Upper lobe of left lung (tissue), 6 donors: Measurements from ENCODE around the gene SLC23A2. TPM values are rescaled to one million over a fixed set of nuclear protein-coding genes. Genes with fewer than 3 reads are reported as not detected.
"Not testable (repeated sequence)": the region's sequence is repeated elsewhere in the genome, so short reads cannot be mapped to it uniquely, and the experiment has no call there.

Source experiments
- ATAC-seq, 2 donors: fragments of 200-7000 bp; cut with Tn5 transposase; one replicate each; pipeline ENCODE4 v1.9.1; 2022; ENCODE audit warnings: mild to moderate bottlenecking in 2 of 2, moderate library complexity in 2 of 2; ENCODE audit not compliant: low FRiP score in 2 of 2
- DNase-seq, 2 donors: peaks; one replicate each; pipeline ENCODE4 v3.0.0-alpha.2; 2019 to 2020
- H3K27ac ChIP-seq, 4 donors: fragments of 200-600 bp; sonication (generic); one replicate each; pipeline ENCODE4 v1.5.1; 2016 to 2019
- H3K27me3 ChIP-seq, 4 donors: fragments of 200-600 bp; sonication (generic); one replicate each; pipeline ENCODE4 v1.5.1; 2017 to 2019
- H3K36me3 ChIP-seq, 4 donors: fragments of 200-600 bp; sonication (generic); one replicate each; pipeline ENCODE4 v1.5.1; 2016 to 2019
- H3K4me1 ChIP-seq, 4 donors: fragments of 200-600 bp; sonication (generic); one replicate each; pipeline ENCODE4 v1.5.1; 2018 to 2019
- H3K4me3 ChIP-seq, 4 donors: fragments of 200-600 bp; sonication (generic); one replicate each; pipeline ENCODE4 v1.5.1; 2017 to 2019; ENCODE audit warnings: mild to moderate bottlenecking in 2 of 4, moderate library complexity in 1 of 4
- H3K9me3 ChIP-seq, 4 donors: fragments of 200-600 bp; sonication (generic); one replicate each; pipeline ENCODE4 v1.5.1; 2018 to 2019
- CTCF ChIP-seq, 6 experiments: fragments of 450-650 bp in 4 of 6; fragments of 200-600 bp in 2 of 6; sonication (generic) in 2 of 6; IDR thresholded peaks; one replicate each; pipeline ENCODE4 v1.5.1; 2016 to 2019; ENCODE audit warnings: antibody characterized with exemption in 6 of 6
- EP300 ChIP-seq, 4 donors: sonication (generic); formaldehyde crosslinking; IDR thresholded peaks; one replicate each; pipeline ENCODE4 v1.5.1; 2017; ENCODE audit warnings: antibody characterized with exemption in 4 of 4, control low read depth in 2 of 4
- POLR2A ChIP-seq, 4 donors: fragments of 450-650 bp; IDR thresholded peaks; one replicate each; pipeline ENCODE4 v1.5.1; 2016 to 2017; ENCODE audit warnings: antibody characterized with exemption in 4 of 4, mild to moderate bottlenecking in 2 of 4
- POLR2AphosphoS5 ChIP-seq, 2 donors: sonication (generic); formaldehyde crosslinking; IDR thresholded peaks; one replicate each; pipeline ENCODE4 v1.5.1; 2017; ENCODE audit warnings: antibody characterized with exemption in 2 of 2
- WGBS, 2 donors: methylation state at CpG; one replicate each; pipeline ENCODE4 v1.1.5; 2017 to 2018; 5-methylcytosine and 5-hydroxymethylcytosine counted together
- total RNA-seq, 6 donors: library from RNA; depleted of rRNA in 4 of 6; stranded (reverse); fragments of >200 nt in 4 of 6; gene quantifications; one replicate each; pipeline versions ENCODE4 v1.1.0 to v1.2.1, GENCODE V29; 2016 to 2021
- donor health status: DM: no; HTN: no; CAD: no; lungs with moderate emphysema.
- donor health status: DM: no; HTN: yes; CAD: no; lungs with severe emphysema.

The SLC23A2 gene
- total RNA-seq, 6 donors from 2014 or later, result 13.1 to 26.2 (median 19.2) TPM

- no peak overlapping the region for H3K4me3 ChIP-seq
- no peak for TF ChIP-seq CTCF (IDR thresholded peaks at IDR 0.05)
- no peak for TF ChIP-seq EP300 (IDR thresholded peaks at IDR 0.05)
- no peak for TF ChIP-seq POLR2AphosphoS5 (IDR thresholded peaks at IDR 0.05)
- TF ChIP-seq POLR2A (IDR thresholded peaks at IDR 0.05), result no peak
- H3K27ac ChIP-seq, result peak overlapping the region in 2 of 4 donors; percentile 49 to 67
- DNase-seq (no peak), ATAC-seq (peak in 1 of 2 donors; percentile 12)
- no peaks in the 10 kb centered on the region for H3K27me3 ChIP-seq
- H3K4me1 ChIP-seq, result peaks cover 0 to 6% (median 4%) of the 10 kb centered on the region in 4 donors
- no peaks in the 10 kb centered on the region for H3K9me3 ChIP-seq
- H3K36me3 ChIP-seq, result peaks cover 0 to 11% (median 2%) of the 10 kb centered on the region in 4 donors
- 81 to 82% methylated on average over 6 of the region's 6 CpGs for WGBS, 2 donors
Measured at GRCh38 chr20:4926531-4927156, 74.7 kb downstream of the SLC23A2 start.

- DNase-seq (peak in 1 of 2 donors; percentile 42), ATAC-seq (peak in 1 of 2 donors; percentile 72)
- H3K4me1 ChIP-seq, result peaks cover 0 to 11% (median 4%) of the 10 kb centered on the region in 4 donors
- H3K36me3 ChIP-seq, result peaks cover 0 to 4% (median under 1%) of the 10 kb centered on the region in 4 donors
- H3K4me3 ChIP-seq, result no peak overlapping the region
- 63 to 67% methylated on average over 15 of the region's 15 CpGs for WGBS, 2 donors
- TF ChIP-seq CTCF (IDR thresholded peaks at IDR 0.05) (no peak), POLR2AphosphoS5 (IDR thresholded peaks at IDR 0.05) (peak in 1 of 2 donors; percentile 38)
- no peaks in the 10 kb centered on the region for H3K9me3 ChIP-seq
- no peaks in the 10 kb centered on the region for H3K27me3 ChIP-seq
- H3K27ac ChIP-seq, result peak overlapping the region in 3 of 4 donors; percentile 49 to 67 (median 55)
Measured at GRCh38 chr20:4925842-4926530, 75.3 kb downstream of the SLC23A2 start.

- no peak overlapping the region for H3K27ac ChIP-seq
- H3K9me3 ChIP-seq, result no peaks in the 10 kb centered on the region
- H3K27me3 ChIP-seq, result no peaks in the 10 kb centered on the region
- peaks cover 0 to 11% (median 4%) of the 10 kb centered on the region in 4 donors for H3K4me1 ChIP-seq
- ATAC-seq, result no peak
- DNase-seq, result no peak
- TF ChIP-seq CTCF (IDR thresholded peaks at IDR 0.05), result no peak
- no peak for TF ChIP-seq EP300 (IDR thresholded peaks at IDR 0.05)
- no peak for TF ChIP-seq POLR2A (IDR thresholded peaks at IDR 0.05)
- no peak for TF ChIP-seq POLR2AphosphoS5 (IDR thresholded peaks at IDR 0.05)
- H3K4me3 ChIP-seq, result no peak overlapping the region
- peaks cover 0 to 4% (median 0%) of the 10 kb centered on the region in 4 donors for H3K36me3 ChIP-seq
- WGBS, 2 donors, result 100% methylated on average over 2 of the region's 2 CpGs
Measured at GRCh38 chr20:4924446-4924845, 76.9 kb downstream of the SLC23A2 start.

GRCh38 chr20:4924032-4924431 lies 77.3 kb downstream of the SLC23A2 start:
- Histone ChIP-seq H3K36me3 (no peaks in the 10 kb centered on the region), H3K4me1 (peaks cover 0 to 11% (median 4%) of the 10 kb centered on the region in 4 donors), H3K27ac (no peak overlapping the region), H3K4me3 (no peak overlapping the region), H3K27me3 (no peaks in the 10 kb centered on the region), H3K9me3 (no peaks in the 10 kb centered on the region)
- TF ChIP-seq EP300 (IDR thresholded peaks at IDR 0.05) (no peak), POLR2A (IDR thresholded peaks at IDR 0.05) (no peak), POLR2AphosphoS5 (IDR thresholded peaks at IDR 0.05) (no peak)
- WGBS, 2 donors, result 95 to 96% methylated on average over 6 of the region's 6 CpGs
- DNase-seq, result no peak
- ATAC-seq, result no peak

DNA sequence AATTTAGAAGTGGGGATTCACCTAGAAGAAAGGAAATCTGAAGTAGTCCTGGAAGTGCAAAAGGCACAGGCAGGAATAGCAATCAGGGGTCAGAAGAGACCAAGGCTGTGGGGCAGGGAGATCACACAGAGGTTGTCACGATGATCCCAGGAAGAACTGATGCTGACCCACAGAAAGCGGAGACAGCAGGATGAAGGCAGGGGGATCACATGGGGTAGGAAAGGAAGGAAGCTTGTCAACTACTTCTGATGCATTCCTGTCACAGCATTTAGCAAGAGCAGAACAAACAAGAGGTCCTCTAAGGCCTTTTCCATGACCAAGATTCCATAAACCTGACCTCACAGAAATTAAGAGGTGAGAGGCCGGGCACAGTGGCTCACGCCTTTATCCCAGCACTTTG lies 79.1 kb downstream of the SLC23A2 start:
- DNase-seq, result no peak
- Histone ChIP-seq H3K27me3 (no peaks in the 10 kb centered on the region), H3K27ac (no peak overlapping the region), H3K9me3 (no peaks in the 10 kb centered on the region), H3K4me1 (peaks cover 9 to 20% (median 10%) of the 10 kb centered on the region in 4 donors), H3K4me3 (no peak overlapping the region), H3K36me3 (no peaks in the 10 kb centered on the region)
- ATAC-seq, result no peak
- 73 to 76% methylated on average over 4 of the region's 4 CpGs for WGBS, 2 donors
- TF ChIP-seq POLR2AphosphoS5 (IDR thresholded peaks at IDR 0.05) (no peak), POLR2A (IDR thresholded peaks at IDR 0.05) (no peak), EP300 (IDR thresholded peaks at IDR 0.05) (no peak), CTCF (IDR thresholded peaks at IDR 0.05) (no peak)

DNA sequence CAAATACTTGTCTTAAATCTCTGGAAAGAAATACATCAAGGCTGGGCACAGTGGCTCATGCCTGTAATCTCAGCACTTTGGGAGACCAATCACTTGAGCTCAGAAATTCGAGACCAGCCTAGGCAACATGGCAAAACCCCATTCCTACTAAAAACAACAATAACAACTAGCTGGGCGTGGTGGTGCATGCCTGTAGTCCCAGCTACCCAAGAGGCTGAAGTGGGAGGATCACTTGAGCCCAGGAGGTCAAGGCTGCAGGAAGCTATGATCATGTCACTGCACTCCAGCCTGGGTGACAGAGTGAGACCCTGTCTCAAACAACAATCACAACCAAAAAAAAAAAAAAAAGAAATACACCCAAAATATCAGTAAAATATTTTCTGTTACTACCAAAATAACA lies 80.0 kb downstream of the SLC23A2 start:
- not testable (repeated sequence) for H3K27me3 ChIP-seq, ATAC-seq, H3K27ac ChIP-seq, H3K9me3 ChIP-seq, DNase-seq, H3K36me3 ChIP-seq, H3K4me3 ChIP-seq
- WGBS, 2 donors, result 76 to 87% methylated on average over 2 of the region's 2 CpGs
- H3K4me1 ChIP-seq, result peaks cover 5 to 26% (median 14%) of the 10 kb centered on the region in 4 donors
